ENCODE data around the gene ZNF664.
A peak's percentile ranks its signal among the peaks of the same experiment; 100 is the strongest.

Gene ZNF664

GRCh38 chr12:123971770-123972456 is 1.1 kb upstream of the ZNF664 start:
- no peak for TF ChIP-seq CTCF (IDR thresholded peaks at IDR 0.05; ENCODE audit: low read depth, low read length)
- no peak for DNase-seq (ENCODE audit: extremely low read depth, low read depth)

GRCh38 chr12:123973552-123974341 is 732 bp downstream of the ZNF664 start:
- DNase-seq (ENCODE audit: extremely low read depth, low read depth): no peak
- TF ChIP-seq CTCF (IDR thresholded peaks at IDR 0.05; ENCODE audit: low read depth, low read length): no peak

- DNase-seq (ENCODE audit: extremely low read depth, low read depth): no peak
- no peak for TF ChIP-seq CTCF (IDR thresholded peaks at IDR 0.05; ENCODE audit: low read depth, low read length)
Measured at GRCh38 chr12:123976227-123976826, 3.3 kb downstream of the ZNF664 start.

GRCh38 chr12:123979566-123979965 is 6.6 kb downstream of the ZNF664 start:
- TF ChIP-seq CTCF (IDR thresholded peaks at IDR 0.05; ENCODE audit: low read depth, low read length): no peak
- DNase-seq (ENCODE audit: extremely low read depth, low read depth): no peak

- DNase-seq (ENCODE audit: extremely low read depth, low read depth): no peak
- TF ChIP-seq CTCF (IDR thresholded peaks at IDR 0.05; ENCODE audit: low read depth, low read length): no peak
Measured at GRCh38 chr12:123982269-123982668, 9.3 kb downstream of the ZNF664 start.

GRCh38 chr12:123983822-123984485 is 10.9 kb downstream of the ZNF664 start:
- peak; percentile 72 for TF ChIP-seq CTCF (IDR thresholded peaks at IDR 0.05; ENCODE audit: low read depth, low read length)
- no peak for DNase-seq (ENCODE audit: extremely low read depth, low read depth)

Measured in AG09319 (cell line).